ENCODE data around the gene ENTPD6. TPM values are rescaled to one million over a fixed set of nuclear protein-coding genes. Genes with fewer than 3 reads are reported as not detected.

ENTPD6 gene
- polyA plus RNA-seq, 1 experiment: 70.8 TPM

DNA sequence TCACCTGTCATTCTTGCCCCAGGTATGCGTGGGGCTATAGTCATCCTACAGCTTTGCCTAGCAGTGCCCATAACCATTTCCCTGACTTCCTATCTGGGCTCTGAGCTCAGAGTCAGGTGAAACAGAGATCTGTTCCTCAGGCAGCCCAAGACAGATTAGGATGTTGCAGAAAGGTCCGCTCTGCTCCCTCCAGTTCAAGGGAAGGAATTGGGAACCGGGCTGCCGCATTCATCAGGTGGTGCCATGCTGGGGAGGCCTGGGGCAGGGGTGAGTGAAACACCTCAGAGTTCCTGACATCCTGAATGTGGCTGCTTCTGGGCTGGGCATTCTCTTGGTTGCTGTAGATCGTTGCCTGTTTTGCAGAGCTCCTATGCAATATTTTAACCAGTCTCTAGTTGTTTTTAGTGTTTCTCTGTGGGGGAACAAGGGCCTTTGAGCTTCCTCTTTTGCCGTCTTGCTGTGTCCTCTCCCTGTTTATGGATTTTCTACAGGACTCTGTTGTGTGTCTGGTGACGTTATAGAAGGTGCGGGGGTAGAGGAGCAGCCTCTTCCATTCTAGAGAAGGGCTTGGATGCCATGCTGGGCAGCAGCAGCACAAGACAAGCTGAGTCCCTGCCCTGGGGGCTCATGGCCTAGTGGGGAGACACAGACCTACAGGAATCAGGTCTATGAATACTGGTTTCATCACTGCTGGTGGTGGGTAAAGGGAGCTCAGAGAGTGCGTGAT is 9.2 kb downstream of the ENTPD6 start:
- TF ChIP-seq, protein P1, sequence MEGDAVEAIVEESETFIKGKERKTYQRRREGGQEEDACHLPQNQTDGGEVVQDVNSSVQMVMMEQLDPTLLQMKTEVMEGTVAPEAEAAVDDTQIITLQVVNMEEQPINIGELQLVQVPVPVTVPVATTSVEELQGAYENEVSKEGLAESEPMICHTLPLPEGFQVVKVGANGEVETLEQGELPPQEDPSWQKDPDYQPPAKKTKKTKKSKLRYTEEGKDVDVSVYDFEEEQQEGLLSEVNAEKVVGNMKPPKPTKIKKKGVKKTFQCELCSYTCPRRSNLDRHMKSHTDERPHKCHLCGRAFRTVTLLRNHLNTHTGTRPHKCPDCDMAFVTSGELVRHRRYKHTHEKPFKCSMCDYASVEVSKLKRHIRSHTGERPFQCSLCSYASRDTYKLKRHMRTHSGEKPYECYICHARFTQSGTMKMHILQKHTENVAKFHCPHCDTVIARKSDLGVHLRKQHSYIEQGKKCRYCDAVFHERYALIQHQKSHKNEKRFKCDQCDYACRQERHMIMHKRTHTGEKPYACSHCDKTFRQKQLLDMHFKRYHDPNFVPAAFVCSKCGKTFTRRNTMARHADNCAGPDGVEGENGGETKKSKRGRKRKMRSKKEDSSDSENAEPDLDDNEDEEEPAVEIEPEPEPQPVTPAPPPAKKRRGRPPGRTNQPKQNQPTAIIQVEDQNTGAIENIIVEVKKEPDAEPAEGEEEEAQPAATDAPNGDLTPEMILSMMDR (IDR thresholded peaks at IDR 0.05; ENCODE audit: insufficient read depth, low read depth, low read length): no peak
- Histone ChIP-seq H3K27me3 (ENCODE audit: control insufficient read depth, insufficient read depth, low read length) (no peaks in the 10 kb centered on the region), H3K4me3 (ENCODE audit: low read depth, low read length) (no peak overlapping the region), H3K36me3 (ENCODE audit: control insufficient read depth, insufficient read depth, low read length) (no peaks in the 10 kb centered on the region; the same call in 1 of the 2 replicates)
- ChIA-PET CTCF (interaction anchor here (0.8 kb wide), 1 partner anchor 42 kb away, joined by 4 read pairs; no protein-coding TSS in a partner anchor), POLR2A (no interaction called here)
- DNase-seq (ENCODE audit: low read depth): no peak

DNA sequence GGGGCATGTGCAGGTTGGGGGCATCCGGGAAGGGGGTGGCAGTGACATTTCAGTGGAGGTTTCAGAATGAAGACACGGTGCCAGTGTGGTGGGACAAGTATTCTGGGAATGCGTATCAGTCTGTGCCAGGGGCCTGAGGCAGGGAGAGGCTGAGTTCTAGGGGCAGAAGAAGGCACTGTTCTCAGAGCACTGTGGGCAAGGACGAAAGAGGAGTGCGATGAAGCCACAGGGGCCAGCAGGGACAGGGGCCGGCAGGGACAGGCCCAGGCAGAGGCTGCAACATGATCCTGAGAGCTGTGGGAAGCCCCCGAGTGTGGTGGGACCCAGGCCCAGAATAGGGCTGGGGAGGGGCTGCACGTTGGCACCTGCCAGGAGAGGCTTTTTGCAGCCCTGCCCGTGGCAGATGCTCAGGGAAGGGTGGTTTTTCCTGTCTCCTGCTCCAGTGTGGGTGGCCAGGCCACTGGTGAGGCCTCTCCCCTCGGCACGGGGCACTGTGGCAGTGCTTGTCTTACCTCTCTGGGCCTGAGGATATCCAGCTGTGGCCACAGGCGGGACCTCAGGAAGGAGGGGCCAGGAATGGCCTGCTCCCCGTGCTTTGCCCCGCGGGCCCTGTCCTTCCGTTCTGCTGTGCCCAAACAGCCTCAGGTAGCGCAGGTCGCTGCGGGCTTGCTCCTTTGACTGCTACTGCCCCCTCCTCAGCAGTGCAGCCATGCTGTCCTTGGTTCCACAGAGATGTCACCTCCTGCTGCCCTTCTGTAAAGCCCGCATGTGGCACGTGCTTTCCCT is 10.0 kb downstream of the ENTPD6 start:
- CTCF ChIA-PET: interaction anchor here (0.8 to 1.5 kb wide), 2 partner anchors 41 kb away, joined by 4 read pairs; no protein-coding TSS in a partner anchor
- TF ChIP-seq, protein P1 (IDR thresholded peaks at IDR 0.05; ENCODE audit: insufficient read depth, low read depth, low read length): no peak
- POLR2A ChIA-PET: no interaction called here
- Histone ChIP-seq H3K27me3 (ENCODE audit: control insufficient read depth, insufficient read depth, low read length) (no peaks in the 10 kb centered on the region), H3K4me3 (ENCODE audit: low read depth, low read length) (no peak overlapping the region), H3K36me3 (ENCODE audit: control insufficient read depth, insufficient read depth, low read length) (no peaks in the 10 kb centered on the region; the same call in 1 of the 2 replicates)
- DNase-seq (ENCODE audit: low read depth): no peak

DNA sequence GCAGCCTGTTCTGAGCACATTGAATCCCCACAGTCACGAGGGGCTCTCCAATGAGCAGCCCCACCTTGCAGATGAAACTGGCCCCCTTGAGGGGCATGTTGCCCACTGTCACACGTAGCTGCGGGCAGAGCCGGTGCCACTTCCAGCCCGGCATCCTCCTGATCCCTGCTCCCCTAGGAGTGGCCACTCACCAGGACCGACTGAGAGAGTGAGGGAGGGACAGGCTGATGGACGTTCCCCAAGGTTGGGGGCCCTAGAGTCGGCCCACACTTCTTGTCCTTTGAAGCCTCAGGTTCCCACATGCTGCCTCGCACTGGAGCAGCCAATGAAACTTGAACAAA is 10.5 kb downstream of the ENTPD6 start:
- Histone ChIP-seq H3K4me3 (ENCODE audit: low read depth, low read length) (no peak overlapping the region), H3K27me3 (ENCODE audit: control insufficient read depth, insufficient read depth, low read length) (no peaks in the 10 kb centered on the region), H3K36me3 (ENCODE audit: control insufficient read depth, insufficient read depth, low read length) (no peaks in the 10 kb centered on the region; the same call in 1 of the 2 replicates)
- no peak for DNase-seq (ENCODE audit: low read depth)
- ChIA-PET POLR2A (no interaction called here), CTCF (interaction anchor here (1.5 to 1.9 kb wide), 2 partner anchors 16 to 40 kb away, joined by 4 to 5 read pairs; no protein-coding TSS in a partner anchor)
- TF ChIP-seq, protein P1 (IDR thresholded peaks at IDR 0.05; ENCODE audit: insufficient read depth, low read depth, low read length): no peak

DNA sequence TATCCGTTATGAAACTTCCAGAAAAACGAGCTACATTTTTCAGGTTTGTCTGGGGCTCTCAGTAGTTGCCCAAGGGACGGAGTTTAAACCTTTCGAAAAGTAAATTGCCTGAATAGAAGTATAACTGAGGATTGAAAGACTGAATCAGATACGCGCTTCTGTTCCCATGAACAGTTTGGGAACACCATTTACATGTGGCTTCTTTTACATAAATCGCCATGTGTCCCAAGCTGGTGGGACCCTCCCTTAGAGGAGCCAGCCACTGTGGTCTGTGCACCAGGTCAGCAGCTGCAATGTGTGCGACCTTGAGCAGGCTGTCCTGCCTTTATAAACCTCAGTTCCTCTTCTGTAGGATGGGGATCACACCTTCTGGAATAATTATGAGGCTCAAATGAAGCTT is 11.0 kb downstream of the ENTPD6 start:
- H3K27me3 ChIP-seq (ENCODE audit: control insufficient read depth, insufficient read depth, low read length): no peaks in the 10 kb centered on the region
- CTCF ChIA-PET: interaction anchor here (1.5 to 1.9 kb wide), 2 partner anchors 15 to 40 kb away, joined by 4 to 5 read pairs; no protein-coding TSS in a partner anchor
- H3K36me3 ChIP-seq (ENCODE audit: control insufficient read depth, insufficient read depth, low read length): peaks cover 4% of the 10 kb centered on the region
- TF ChIP-seq, protein P1 (IDR thresholded peaks at IDR 0.05; ENCODE audit: insufficient read depth, low read depth, low read length): no peak
- POLR2A ChIA-PET: no interaction called here
- H3K4me3 ChIP-seq (ENCODE audit: low read depth, low read length): no peak overlapping the region
- DNase-seq (ENCODE audit: low read depth): no peak
